K562 (cell line): ENCODE results near the gene SELPLG. TPM values are rescaled to one million over a fixed set of nuclear protein-coding genes. Genes with fewer than 3 reads are reported as not detected.

Experiments used
- ATAC-seq: fragments of 200-7000 bp; cut with Tn5 transposase; 3 replicates; pipeline ENCODE4 v1.9.1; 2020; ENCODE audit warnings: moderate library complexity
- BruUV-seq: library from RNA; stranded (reverse); fragments of 400-500 nt; replicated peaks from 2 replicates; lab custom pipeline; 2021; lab: Mats Ljungman, UMichigan
- CTCF ChIA-PET: fragments of 300-600 bp; formaldehyde crosslinking; extraction: SDS; loops from one replicate; lab custom pipeline; 2021; ENCODE audit warnings: low intra/inter-chr PET ratio; lab: Yijun Ruan, JAX
- POLR2A ChIA-PET: fragments of 300-600, 350-650 bp; sonication (Branson Sonifier 250); formaldehyde crosslinking; extraction: SDS; loops from one replicate; lab custom pipeline; 2021; ENCODE audit warnings: antibody characterized with exemption, inconsistent platforms; lab: Yijun Ruan, JAX
- DNase-seq, 4 experiments: peaks; one replicate each; pipeline versions ENCODE4 v3.0.0 to v3.0.0-alpha.2; 2011 to 2018; ENCODE audit warnings: low spot score in 3 of 4, mixed read lengths in 3 of 4; ENCODE audit errors: extremely low read depth in 1 of 4
- FAIRE-seq: peaks from 2 replicates; lab custom pipeline; 2011; peaks lifted over from hg19 to GRCh38; lab: Jason Lieb, UNC
- H2AFZ ChIP-seq: 2 replicates; pipeline ENCODE4 v1.6.0; 2011; ENCODE audit warnings: low read depth, low read length, control low read depth, inconsistent platforms
- H3K27ac ChIP-seq: fragments of 200-600 bp; 3 replicates; pipeline ENCODE4 v1.8.0; 2011; ENCODE audit warnings: low read depth, mild to moderate bottlenecking, control low read depth, inconsistent platforms, low read length, moderate library complexity, mixed read lengths; ENCODE audit errors: extremely low read depth
- H3K27me3 ChIP-seq, 2 experiments: fragments of 300-600 bp in 1 of 2; 2 replicates in 1 of 2; 3 replicates in 1 of 2; pipeline versions ENCODE4 v1.6.0 to v1.8.0; 2011; ENCODE audit warnings: inconsistent platforms in 2 of 2, low read length in 2 of 2, mild to moderate bottlenecking in 1 of 2, mixed read lengths in 1 of 2, moderate library complexity in 1 of 2; ENCODE audit not compliant: control insufficient read depth in 2 of 2, insufficient read depth in 2 of 2
- H3K36me3 ChIP-seq: fragments of 300-600 bp; 3 replicates; pipeline ENCODE4 v1.8.0; 2011; ENCODE audit warnings: mild to moderate bottlenecking, low read length, inconsistent platforms; ENCODE audit not compliant: control insufficient read depth, insufficient read depth
- H3K4me1 ChIP-seq, 2 experiments: fragments of 200-600 bp in 1 of 2; replicated peaks in 1 of 2; 2 replicates in 1 of 2; 3 replicates in 1 of 2; pipeline versions ENCODE4 v1.5.1 to v1.8.0; 2011; ENCODE audit warnings: inconsistent platforms in 2 of 2, low read length in 2 of 2, mild to moderate bottlenecking in 1 of 2, mixed read lengths in 1 of 2, moderate library complexity in 1 of 2; ENCODE audit not compliant: control insufficient read depth in 2 of 2, insufficient read depth in 2 of 2
- H3K4me2 ChIP-seq: 2 replicates; pipeline ENCODE4 v1.6.1; 2011; ENCODE audit warnings: low read length, control low read depth, inconsistent platforms, mixed read lengths; ENCODE audit not compliant: insufficient read depth
- H3K4me3 ChIP-seq: fragments of 200-600 bp; sonication (generic), shearing (Covaris generic); 2 replicates; pipeline ENCODE4 v1.5.1; 2016; ENCODE audit warnings: control low read depth, inconsistent platforms
- H3K79me2 ChIP-seq: fragments of 200-600 bp; 3 replicates; pipeline ENCODE4 v1.8.0; 2011; ENCODE audit warnings: low read length, inconsistent platforms; ENCODE audit not compliant: control insufficient read depth, insufficient read depth
- H3K9ac ChIP-seq, 2 experiments: 2 replicates each; pipeline versions ENCODE4 v1.6.0 to v1.6.1; 2011; ENCODE audit warnings: low read depth in 2 of 2, low read length in 2 of 2, control low read depth in 1 of 2, inconsistent platforms in 1 of 2, mild to moderate bottlenecking in 1 of 2, mixed read lengths in 1 of 2; ENCODE audit not compliant: insufficient read depth in 1 of 2
- H3K9me1 ChIP-seq: one replicate; pipeline ENCODE4 v1.6.0; 2011; ENCODE audit warnings: inconsistent platforms, mild to moderate bottlenecking, low read length, moderate library complexity; ENCODE audit not compliant: control insufficient read depth, insufficient read depth
- H3K9me3 ChIP-seq: replicated peaks from 2 replicates; pipeline ENCODE4 v1.5.1; 2011; ENCODE audit warnings: low read depth, low read length, inconsistent platforms; ENCODE audit not compliant: control insufficient read depth, insufficient read depth
- H4K20me1 ChIP-seq: replicated peaks from 2 replicates; pipeline ENCODE4 v1.6.1; 2011; ENCODE audit warnings: low read length, inconsistent platforms, mixed read lengths; ENCODE audit not compliant: control insufficient read depth, insufficient read depth
- BRD9 ChIP-seq: fragments of 450-650 bp; IDR thresholded peaks from 2 replicates; pipeline ENCODE4 v1.6.1; 2018; ENCODE audit warnings: low read depth; ENCODE audit not compliant: partially characterized antibody
- FIP1L1 ChIP-seq: fragments of 200-400 bp; formaldehyde crosslinking; IDR thresholded peaks from 2 replicates; pipeline ENCODE4 v1.6.1; 2018; ENCODE audit warnings: mild to moderate bottlenecking, low read depth, low read length; ENCODE audit not compliant: poor library complexity, severe bottlenecking
- FOXM1 ChIP-seq, 2 experiments: fragments of 450-650 bp in 1 of 2; sonication (generic) in 1 of 2; formaldehyde crosslinking in 1 of 2; IDR thresholded peaks; 2 replicates each; pipeline versions ENCODE4 v1.6.1 to v1.9.0; 2017 to 2022; ENCODE audit warnings: low read depth in 2 of 2, mild to moderate bottlenecking in 2 of 2, missing genetic modification reagents in 1 of 2, moderate library complexity in 1 of 2
- NR3C1 ChIP-seq: sonication (generic); formaldehyde crosslinking; IDR thresholded peaks from 2 replicates; pipeline ENCODE4 v1.8.1; 2022; ENCODE audit warnings: missing genetic modification reagents
- RNF219 ChIP-seq: fragments of 250-450 bp; sonication (Bioruptor Pico); IDR thresholded peaks from 2 replicates; pipeline ENCODE4 v1.5.0; 2022; ENCODE audit warnings: mild to moderate bottlenecking
- ZMIZ1 ChIP-seq, 2 experiments: fragments of 150-350 bp in 1 of 2; IDR thresholded peaks; 2 replicates each; pipeline ENCODE4 v1.6.1; 2012 to 2016; ENCODE audit warnings: low read depth in 2 of 2, low read length in 2 of 2, mild to moderate bottlenecking in 1 of 2, moderate library complexity in 1 of 2
- ZNF212 ChIP-seq: fragments of 450-650 bp; formaldehyde crosslinking; IDR thresholded peaks from 2 replicates; pipeline ENCODE4 v1.4.0; 2020; ENCODE audit warnings: mild to moderate bottlenecking
- ZNF263 ChIP-seq: sonication (generic); formaldehyde crosslinking; IDR thresholded peaks from 2 replicates; pipeline ENCODE4 v1.8.0; 2022; ENCODE audit warnings: mild to moderate bottlenecking, missing genetic modification reagents, borderline replicate concordance
- ZNF436 ChIP-seq: fragments of 250-450, 450-650 bp; sonication (Bioruptor Pico); formaldehyde crosslinking; IDR thresholded peaks from 2 replicates; pipeline ENCODE4 v1.7.0; 2020; ENCODE audit warnings: mild to moderate bottlenecking
- WGBS: fragments of 100-300 bp; shearing (Covaris generic); methylation state at CpG from one replicate; pipeline ENCODE4 v1.1.6; 2016; ENCODE audit warnings: low coverage, mixed read lengths; ENCODE audit not compliant: insufficient coverage; ENCODE audit errors: missing lambda C conversion rate; 5-methylcytosine and 5-hydroxymethylcytosine counted together
- in situ Hi-C: fragments of 300-500 bp; cut with MboI; formaldehyde crosslinking; loops from 4 replicates; pipeline ENCODE4 v1.15.0; 2018; ENCODE audit warnings: inconsistent platforms, mixed read lengths
- intact Hi-C: fragments of 100-400 bp; cut with micrococcal nuclease; formaldehyde crosslinking; loops from 2 replicates; pipeline ENCODE4 v1.14.2; 2022
- polyA plus RNA-seq, 8 experiments: library from polyadenylated mRNA; depleted of rRNA in 4 of 8; stranded (reverse) in 5 of 8; unstranded in 3 of 8; fragments of >200 nt; fragmentation: Nextera tagmentation in 2 of 8; fragmentation: Illumina TruSeq in 1 of 8; extraction: Ambion mirVana in 2 of 8; extraction: Trizol in 1 of 8; gene quantifications; 2 replicates each; pipeline versions ENCODE4 v1.2.1 to v1.2.3, GENCODE V29; 2011 to 2014; ENCODE audit warnings: inconsistent platforms in 1 of 8, missing spikeins in 1 of 8
- total RNA-seq, 7 experiments: library from RNA; depleted of rRNA in 6 of 7; stranded (reverse); fragments of >200 nt in 6 of 7; fragmentation: Illumina TruSeq in 2 of 7; extraction: Trizol in 2 of 7; gene quantifications; 2 replicates each; pipeline versions ENCODE4 v1.2.1 to v1.2.3, GENCODE V29; 2011 to 2021; ENCODE audit warnings: low replicate concordance in 1 of 7

SELPLG gene
- total and polyA plus RNA-seq, 9 of the 15 experiments (the other 6 are each of a cell fraction or from before 2014, with no cell fraction given), result 0.22 to 10.2 (median 1.7) TPM

DNA sequence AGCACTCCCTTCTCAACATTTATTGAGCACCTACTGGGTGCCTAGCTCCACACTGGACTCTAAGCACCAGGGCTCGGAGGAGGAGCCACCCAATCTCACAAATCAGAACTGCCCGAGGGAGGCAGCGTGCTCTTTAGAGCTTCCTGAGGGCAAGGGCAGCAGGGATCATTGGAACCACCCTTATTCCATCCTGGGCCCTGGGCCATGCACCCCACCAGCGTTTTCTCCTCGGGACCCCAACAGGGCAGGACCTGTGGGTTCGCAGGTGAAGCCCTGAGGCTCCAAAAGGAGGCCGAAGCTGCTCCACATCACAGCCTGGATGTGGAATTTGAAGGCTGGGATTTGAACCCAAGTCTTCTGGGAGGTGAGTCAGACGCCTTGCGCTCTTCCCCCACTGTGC is 51.2 kb downstream of the SELPLG start:
- H3K27ac ChIP-seq, result no peak overlapping the region
- no peak overlapping the region for H3K9ac ChIP-seq
- no peak overlapping the region for H3K4me3 ChIP-seq
- H3K36me3 ChIP-seq, result no peaks in the 10 kb centered on the region
- H3K27me3 ChIP-seq, result peaks cover 2 to 42% of the 10 kb centered on the region in 2 experiments; a peak in 4 of 5 replicates
- no TSS peak for BruUV-seq
- FAIRE-seq (no peak), DNase-seq (no peak), ATAC-seq (no peak)
- no peak overlapping the region for H2AFZ ChIP-seq
- TF ChIP-seq RNF219 (CRISPR knock-in tag), result no peak
- no peak for TF ChIP-seq NR3C1 (CRISPR knock-in tag)
- TF ChIP-seq FOXM1 (IDR thresholded peaks at IDR 0.05; ENCODE audit: low read depth), result no peak
- no peak for TF ChIP-seq FOXM1 (CRISPR knock-in tag; IDR thresholded peaks at IDR 0.05; ENCODE audit: low read depth)
- no peak for TF ChIP-seq BRD9
- TF ChIP-seq ZNF263, result no peak
- no peak for TF ChIP-seq FIP1L1
- TF ChIP-seq ZMIZ1 (IDR thresholded peaks at IDR 0.05; ENCODE audit: low read depth in 2 of 2, low read length in 2 of 2), result no peak
- no peak for TF ChIP-seq ZNF436 (CRISPR knock-in tag)
- TF ChIP-seq ZNF212, result no peak
- intact Hi-C loops (no loop called here), in situ Hi-C loops (no loop called here)
- CTCF ChIA-PET, result no interaction called here
- no peaks in the 10 kb centered on the region for H3K9me1 ChIP-seq
- peaks cover 0 to 5% of the 10 kb centered on the region in 2 experiments; a peak in 1 of 5 replicates for H3K4me1 ChIP-seq
- WGBS, result 1% methylated on average over 9 of the region's 9 CpGs
- no peaks in the 10 kb centered on the region for H3K9me3 ChIP-seq
- no peak overlapping the region for H3K4me2 ChIP-seq
- H3K79me2 ChIP-seq, result no peaks in the 10 kb centered on the region
- POLR2A ChIA-PET, result interaction anchor here (1.1 kb wide), 1 partner anchor 128 kb away, joined by 3 read pairs; no protein-coding TSS in a partner anchor
- H4K20me1 ChIP-seq, result no peaks in the 10 kb centered on the region; the same call in 1 of the 2 replicates
